Progenitor cell of endocrine pancreas (in vitro differentiated cells): ENCODE data around the gene CDON. TPM values are rescaled to one million over a fixed set of nuclear protein-coding genes. Genes with fewer than 3 reads are reported as not detected.

Experiments used
- DNase-seq: peaks from one replicate; pipeline ENCODE4 v3.0.0; 2021; ENCODE audit warnings: low spot score; ENCODE audit not compliant: unreplicated experiment
- H3K27ac Mint-ChIP-seq: 2 replicates; pipeline ENCODE4 v1.8.0; 2021; ENCODE audit warnings: mild to moderate bottlenecking, moderate library complexity, mixed read lengths
- H3K27me3 Mint-ChIP-seq: 2 replicates; pipeline ENCODE4 v1.8.0; 2021; ENCODE audit warnings: mixed read lengths
- H3K36me3 Mint-ChIP-seq: 2 replicates; pipeline ENCODE4 v1.8.0; 2022; ENCODE audit warnings: mixed read lengths; ENCODE audit not compliant: insufficient read depth
- H3K4me1 Mint-ChIP-seq: 2 replicates; pipeline ENCODE4 v1.8.0; 2021; ENCODE audit warnings: low read depth, mixed read lengths
- H3K4me3 Mint-ChIP-seq: 2 replicates; pipeline ENCODE4 v1.8.0; 2021; ENCODE audit warnings: low read depth, mild to moderate bottlenecking, moderate library complexity, mixed read lengths
- H3K9me3 Mint-ChIP-seq: 2 replicates; pipeline ENCODE4 v1.8.0; 2021; ENCODE audit warnings: low read depth, mixed read lengths
- CTCF ChIP-seq: fragments of 200-600 bp; sonication (generic); IDR thresholded peaks from one replicate; pipeline ENCODE4 v1.5.0; 2021; ENCODE audit warnings: antibody characterized with exemption, mild to moderate bottlenecking; ENCODE audit not compliant: unreplicated experiment
- total RNA-seq: library from RNA; stranded (reverse); gene quantifications from 2 replicates; pipeline ENCODE4 v1.2.1, GENCODE V29; 2021

The CDON gene
- total RNA-seq, 1 donor from 2014 or later = 26.4 TPM

GRCh38 chr11:126101930-126102283, 39.2 kb upstream of the CDON start:
- H3K4me1 Mint-ChIP-seq = peaks cover 34% of the 10 kb centered on the region
- TF ChIP-seq CTCF = no peak
- no peaks in the 10 kb centered on the region for H3K9me3 Mint-ChIP-seq
- DNase-seq = no peak
- no peaks in the 10 kb centered on the region for H3K36me3 Mint-ChIP-seq
- H3K27me3 Mint-ChIP-seq = peaks cover 11% of the 10 kb centered on the region
- H3K4me3 Mint-ChIP-seq = no peak overlapping the region
- peak overlapping the region; percentile 7 for H3K27ac Mint-ChIP-seq

GRCh38 chr11:126101251-126101929, 38.7 kb upstream of the CDON start:
- Mint-ChIP-seq H3K36me3 (no peaks in the 10 kb centered on the region), H3K27ac (no peak overlapping the region), H3K27me3 (peaks cover 8% of the 10 kb centered on the region), H3K4me3 (no peak overlapping the region), H3K9me3 (no peaks in the 10 kb centered on the region), H3K4me1 (peaks cover 34% of the 10 kb centered on the region)
- no peak for DNase-seq
- no peak for TF ChIP-seq CTCF

GRCh38 chr11:126100716-126101115, 38.0 kb upstream of the CDON start:
- Mint-ChIP-seq H3K27me3 (peaks cover 8% of the 10 kb centered on the region), H3K4me3 (no peak overlapping the region), H3K27ac (no peak overlapping the region), H3K4me1 (peaks cover 34% of the 10 kb centered on the region), H3K9me3 (no peaks in the 10 kb centered on the region), H3K36me3 (no peaks in the 10 kb centered on the region)
- no peak for DNase-seq
- TF ChIP-seq CTCF = no peak

GRCh38 chr11:126098204-126098769, 35.6 kb upstream of the CDON start:
- peaks cover 23% of the 10 kb centered on the region for H3K4me1 Mint-ChIP-seq
- no peak overlapping the region for H3K27ac Mint-ChIP-seq
- TF ChIP-seq CTCF = no peak
- no peaks in the 10 kb centered on the region for H3K36me3 Mint-ChIP-seq
- DNase-seq = no peak
- no peaks in the 10 kb centered on the region for H3K9me3 Mint-ChIP-seq
- no peak overlapping the region for H3K4me3 Mint-ChIP-seq
- peaks cover 8% of the 10 kb centered on the region for H3K27me3 Mint-ChIP-seq

- TF ChIP-seq CTCF = no peak
- no peak for DNase-seq
- Mint-ChIP-seq H3K27ac (no peak overlapping the region), H3K4me3 (no peak overlapping the region), H3K9me3 (no peaks in the 10 kb centered on the region), H3K36me3 (no peaks in the 10 kb centered on the region), H3K27me3 (peaks cover 6% of the 10 kb centered on the region), H3K4me1 (peaks cover 11% of the 10 kb centered on the region)
Observed at GRCh38 chr11:126095745-126096144, 33.1 kb upstream of the CDON start.
